IMR-90 (cell line): ENCODE data around the gene FBXW11. TPM values are rescaled to one million over a fixed set of nuclear protein-coding genes. Genes with fewer than 3 reads are reported as not detected.

Experiments
- ATAC-seq: fragments of 200-7000 bp; cut with Tn5 transposase; 2 replicates; pipeline ENCODE4 v1.9.1; 2020; ENCODE audit warnings: low read depth, mild to moderate bottlenecking, moderate library complexity
- BruUV-seq: library from RNA; stranded (reverse); fragments of 400-500 nt; replicated peaks from 2 replicates; lab custom pipeline; 2021; lab: Mats Ljungman, UMichigan
- CTCF ChIA-PET: fragments of 300-600 bp; formaldehyde crosslinking; extraction: SDS; loops from one replicate; lab custom pipeline; 2021; ENCODE audit warnings: antibody characterized with exemption; lab: Yijun Ruan, JAX
- POLR2A ChIA-PET: fragments of 300-600 bp; sonication (Branson Sonifier 250); formaldehyde crosslinking; loops from one replicate; lab custom pipeline; 2022; ENCODE audit warnings: antibody characterized with exemption; ENCODE audit not compliant: unreplicated experiment; lab: Charles Lee
- DNase-seq: peaks from one replicate; pipeline ENCODE4 v3.0.0; 2013
- H2AFZ ChIP-seq: replicated peaks from 2 replicates; pipeline ENCODE3; 2013; ENCODE audit warnings: low read length, mild to moderate bottlenecking; ENCODE audit not compliant: poor library complexity
- H2AK5ac ChIP-seq: 2 replicates; pipeline ENCODE4 v1.6.1; 2013; ENCODE audit warnings: low read depth, low read length, inconsistent platforms
- H2AK9ac ChIP-seq: replicated peaks from 2 replicates; pipeline ENCODE3; 2013; ENCODE audit warnings: mild to moderate bottlenecking, low read depth, low read length, moderate library complexity; ENCODE audit not compliant: poor library complexity
- H2BK120ac ChIP-seq: 2 replicates; pipeline ENCODE4 v1.6.1; 2013; ENCODE audit warnings: low read depth, low read length, inconsistent platforms
- H2BK15ac ChIP-seq: 3 replicates; pipeline ENCODE4 v1.6.1; 2013; ENCODE audit warnings: low read depth, low read length, inconsistent platforms
- H2BK20ac ChIP-seq: 2 replicates; pipeline ENCODE4 v1.6.1; 2013; ENCODE audit warnings: low read depth, mild to moderate bottlenecking, inconsistent platforms, low read length, moderate library complexity
- H2BK5ac ChIP-seq: 2 replicates; pipeline ENCODE4 v1.6.1; 2013; ENCODE audit warnings: mild to moderate bottlenecking, low read depth, low read length, inconsistent platforms; ENCODE audit not compliant: poor library complexity, severe bottlenecking
- H3K14ac ChIP-seq: replicated peaks from 2 replicates; pipeline ENCODE4 v1.6.1; 2013; ENCODE audit warnings: low read depth, low read length, inconsistent platforms
- H3K18ac ChIP-seq: 2 replicates; pipeline ENCODE4 v1.6.1; 2013; ENCODE audit warnings: low read depth, low read length, control low read depth
- H3K23ac ChIP-seq: 2 replicates; pipeline ENCODE4 v1.6.1; 2013; ENCODE audit warnings: low read depth, low read length, inconsistent platforms
- H3K27ac ChIP-seq: 2 replicates; pipeline ENCODE4 v1.5.1; 2013; ENCODE audit warnings: mild to moderate bottlenecking, control low read depth, low read length; ENCODE audit not compliant: insufficient read depth
- H3K27me3 ChIP-seq: 2 replicates; pipeline ENCODE4 v1.6.1; 2013; ENCODE audit warnings: low read length; ENCODE audit not compliant: control insufficient read depth, insufficient read depth
- H3K36me3 ChIP-seq: 2 replicates; pipeline ENCODE4 v1.6.1; 2013; ENCODE audit warnings: low read length, mixed read lengths; ENCODE audit not compliant: control insufficient read depth, insufficient read depth
- H3K4ac ChIP-seq: 2 replicates; pipeline ENCODE4 v1.6.1; 2013; ENCODE audit warnings: low read depth, low read length, inconsistent platforms
- H3K4me1 ChIP-seq: 2 replicates; pipeline ENCODE4 v1.6.1; 2013; ENCODE audit warnings: low read length, mixed read lengths; ENCODE audit not compliant: control insufficient read depth, insufficient read depth
- H3K4me2 ChIP-seq: 2 replicates; pipeline ENCODE4 v1.6.1; 2013; ENCODE audit warnings: low read depth, mild to moderate bottlenecking, control low read depth, low read length, moderate library complexity
- H3K4me3 ChIP-seq: 2 replicates; pipeline ENCODE4 v1.5.1; 2013; ENCODE audit warnings: low read depth, mild to moderate bottlenecking, control low read depth, low read length, moderate library complexity; ENCODE audit not compliant: insufficient read depth
- H3K56ac ChIP-seq: 2 replicates; pipeline ENCODE4 v1.6.1; 2013; ENCODE audit warnings: low read length, inconsistent platforms; ENCODE audit not compliant: insufficient read depth; ENCODE audit errors: extremely low read depth
- H3K79me1 ChIP-seq, 2 experiments: 2 replicates each; pipeline ENCODE4 v1.6.1; 2013; ENCODE audit warnings: low read length in 2 of 2, inconsistent platforms in 1 of 2, low read depth in 1 of 2
- H3K9ac ChIP-seq: 2 replicates; pipeline ENCODE4 v1.6.1; 2013; ENCODE audit warnings: low read depth, low read length, control low read depth
- H3K9me1 ChIP-seq: 2 replicates; pipeline ENCODE4 v1.6.1; 2013; ENCODE audit warnings: low read length, inconsistent platforms; ENCODE audit not compliant: insufficient read depth
- H3K9me3 ChIP-seq: 2 replicates; pipeline ENCODE4 v1.6.1; 2013; ENCODE audit warnings: low read length; ENCODE audit not compliant: control insufficient read depth, insufficient read depth
- H4K20me1 ChIP-seq: 2 replicates; pipeline ENCODE4 v1.6.1; 2013; ENCODE audit warnings: low read length, inconsistent platforms; ENCODE audit not compliant: insufficient read depth
- H4K5ac ChIP-seq: 2 replicates; pipeline ENCODE4 v1.6.1; 2013; ENCODE audit warnings: mild to moderate bottlenecking, low read depth, low read length, control low read depth
- H4K8ac ChIP-seq, 2 experiments: 2 replicates each; pipeline ENCODE4 v1.6.1; 2013; ENCODE audit warnings: low read depth in 2 of 2, low read length in 2 of 2, control low read depth in 1 of 2, inconsistent platforms in 1 of 2
- H4K91ac ChIP-seq: 2 replicates; pipeline ENCODE4 v1.6.1; 2013; ENCODE audit warnings: low read depth, low read length, inconsistent platforms; ENCODE audit not compliant: insufficient read depth
- BHLHE40 ChIP-seq: fragments of 150-350 bp; IDR thresholded peaks from 2 replicates; pipeline ENCODE4 v1.6.1; 2016; ENCODE audit warnings: mild to moderate bottlenecking, low read depth, low read length
- CEBPB ChIP-seq: IDR thresholded peaks from 2 replicates; pipeline ENCODE4 v1.6.1; 2012; ENCODE audit warnings: low read depth, low read length, improper control_type of control experiment
- CHD1 ChIP-seq: IDR thresholded peaks from 2 replicates; pipeline ENCODE4 v1.6.1; 2012; ENCODE audit warnings: low read depth, low read length, improper control_type of control experiment
- CTCF ChIP-seq: conservative IDR thresholded peaks from 2 replicates; pipeline ENCODE4 v1.5.1; 2012; ENCODE audit warnings: mild to moderate bottlenecking, low read depth, low read length, improper control_type of control experiment
- ELK1 ChIP-seq: fragments of 150-350 bp; IDR thresholded peaks from 2 replicates; pipeline ENCODE4 v1.6.1; 2016; ENCODE audit warnings: low read depth, mild to moderate bottlenecking, low read length, moderate library complexity, borderline replicate concordance
- FOS ChIP-seq: fragments of 150-350 bp; IDR thresholded peaks from 2 replicates; pipeline ENCODE4 v1.6.1; 2016; ENCODE audit warnings: low read depth, low read length
- MAFK ChIP-seq: IDR thresholded peaks from 2 replicates; pipeline ENCODE4 v1.6.1; 2012; ENCODE audit warnings: low read depth, low read length, improper control_type of control experiment
- MAZ ChIP-seq: IDR thresholded peaks from 2 replicates; pipeline ENCODE4 v1.6.1; 2012; ENCODE audit warnings: low read depth, mild to moderate bottlenecking, low read length, improper control_type of control experiment, moderate library complexity, borderline replicate concordance
- MXI1 ChIP-seq: IDR thresholded peaks from 2 replicates; pipeline ENCODE4 v1.6.1; 2012; ENCODE audit warnings: low read depth, mild to moderate bottlenecking, low read length, moderate library complexity, borderline replicate concordance
- POLR2A ChIP-seq: IDR thresholded peaks from 2 replicates; pipeline ENCODE4 v1.6.1; 2012; ENCODE audit warnings: mild to moderate bottlenecking, low read depth, low read length
- RAD21 ChIP-seq: IDR thresholded peaks from 2 replicates; pipeline ENCODE4 v1.6.1; 2012; ENCODE audit warnings: low read length, improper control_type of control experiment
- RCOR1 ChIP-seq: IDR thresholded peaks from 2 replicates; pipeline ENCODE4 v1.6.1; 2012; ENCODE audit warnings: mild to moderate bottlenecking, low read length, improper control_type of control experiment; ENCODE audit not compliant: insufficient replicate concordance
- RFX5 ChIP-seq: IDR thresholded peaks from 2 replicates; pipeline ENCODE4 v1.8.0; 2012; ENCODE audit warnings: low read depth, mild to moderate bottlenecking, low read length, moderate library complexity
- SMC3 ChIP-seq: fragments of 150-350 bp; IDR thresholded peaks from 2 replicates; pipeline ENCODE4 v1.6.1; 2016; ENCODE audit warnings: low read depth, mild to moderate bottlenecking, antibody characterized with exemption, low read length, moderate library complexity
- USF2 ChIP-seq: fragments of 150-350 bp; IDR thresholded peaks from 2 replicates; pipeline ENCODE4 v1.6.1; 2017; ENCODE audit warnings: mild to moderate bottlenecking, antibody characterized with exemption, low read length, low read depth
- WGBS, 2 experiments: methylation state at CpG; one replicate each; pipeline versions ENCODE4 v1.1.5 to v1.1.7; 2013; ENCODE audit warnings: missing lambda C conversion rate in 2 of 2; ENCODE audit not compliant: insufficient read length in 1 of 2; ENCODE audit errors: extremely low coverage in 2 of 2; 5-methylcytosine and 5-hydroxymethylcytosine counted together
- dilution Hi-C: fragments of 300-500 bp; cut with HindIII; formaldehyde crosslinking; loops from one replicate; pipeline ENCODE4 v1.14.3; 2018; ENCODE audit warnings: low sequenced_read_pairs; ENCODE audit not compliant: unreplicated experiment
- in situ Hi-C: fragments of 300-500 bp; cut with MboI; formaldehyde crosslinking; loops from 3 replicates; pipeline ENCODE4 v1.14.3; 2019; ENCODE audit warnings: low sequenced_read_pairs, inconsistent platforms, mixed read lengths
- intact Hi-C: fragments of 100-400 bp; cut with micrococcal nuclease; formaldehyde crosslinking; loops from 2 replicates; pipeline ENCODE4 v1.10.0; 2022
- polyA plus RNA-seq, 3 experiments: library from polyadenylated mRNA; depleted of rRNA; stranded (reverse); fragments of >200 nt; gene quantifications; 2 replicates each; pipeline ENCODE4 v1.2.3, GENCODE V29; 2012; ENCODE audit warnings: low replicate concordance in 1 of 3
- total RNA-seq: library from RNA; depleted of rRNA; stranded (reverse); fragments of >200 nt; gene quantifications from 2 replicates; pipeline ENCODE4 v1.2.3, GENCODE V29; 2012

Gene FBXW11
- total and polyA plus RNA-seq, 2 of the 4 experiments (the other 2 are of a cell fraction) = 34.3 to 97.1 TPM

- Histone ChIP-seq H3K56ac (no peak overlapping the region), H2BK120ac (no peak overlapping the region), H4K20me1 (no peaks in the 10 kb centered on the region), H2AK9ac (peak overlapping the region; percentile 57), H3K9ac (no peak overlapping the region), H3K27ac (no peak overlapping the region), H3K23ac (no peak overlapping the region), H4K5ac (no peak overlapping the region), H2BK20ac (no peak overlapping the region), H3K18ac (no peak overlapping the region), H3K4me2 (no peak overlapping the region), H3K14ac (no peak overlapping the region), H3K4me1 (no peaks in the 10 kb centered on the region), H3K9me3 (no peaks in the 10 kb centered on the region), H4K8ac (no peak overlapping the region), H2BK5ac (no peak overlapping the region), H2AK5ac (no peak overlapping the region), H2BK15ac (no peak overlapping the region), H4K91ac (no peak overlapping the region), H2AFZ (no peak overlapping the region), H3K36me3 (peaks cover 27% of the 10 kb centered on the region), H3K9me1 (peaks cover 6% of the 10 kb centered on the region), H3K27me3 (no peaks in the 10 kb centered on the region), H3K4me3 (no peak overlapping the region), H3K79me1 (peaks cover 0 to 3% of the 10 kb centered on the region in 2 experiments; a peak in 2 of 4 replicates), H3K4ac (no peak overlapping the region)
- BruUV-seq = no TSS peak
- dilution Hi-C loops (no loop called here), intact Hi-C loops (loop anchor here (5.0 kb wide), 1 partner anchor 412 kb away; no protein-coding TSS in a partner anchor), in situ Hi-C loops (loop anchor here (10.0 to 25.0 kb wide), 3 partner anchors 130 to 630 kb away; partner anchors contain the start of gene FGF18)
- ATAC-seq (no peak), DNase-seq (no peak)
- WGBS, 2 experiments = 84% methylated on average over 3 of the region's 14 CpGs; no CpG with 5 or more reads in 1 of the 2 experiments
- TF ChIP-seq POLR2A = no peak
- no peak for TF ChIP-seq RAD21
- no peak for TF ChIP-seq RCOR1
- no peak for TF ChIP-seq CHD1
- TF ChIP-seq MXI1 = no peak
- no peak for TF ChIP-seq MAZ
- no peak for TF ChIP-seq CEBPB
- TF ChIP-seq RFX5 = no peak
- TF ChIP-seq USF2 = no peak
- TF ChIP-seq SMC3 = no peak
- no peak for TF ChIP-seq ELK1
- TF ChIP-seq MAFK = no peak
- no peak for TF ChIP-seq FOS
- TF ChIP-seq CTCF = no peak
- no peak for TF ChIP-seq BHLHE40
- ChIA-PET POLR2A (no interaction called here), CTCF (no interaction called here)
These were observed 38.3 kb upstream of the FBXW11 start for GRCh38 chr5:172044631-172045314.
